ENCODE measurements around the gene SERINC2. TPM values are rescaled to one million over a fixed set of nuclear protein-coding genes. Genes with fewer than 3 reads are reported as not detected.
A peak's percentile ranks its signal among the peaks of the same experiment; 100 is the strongest.
"Not testable (repeated sequence)": the region's sequence is repeated elsewhere in the genome, so short reads cannot be mapped to it uniquely, and the experiment has no call there.

SERINC2 gene
- total RNA-seq, 2 experiments from 2014 or later = 0.16 TPM; not detected in 1

DNA sequence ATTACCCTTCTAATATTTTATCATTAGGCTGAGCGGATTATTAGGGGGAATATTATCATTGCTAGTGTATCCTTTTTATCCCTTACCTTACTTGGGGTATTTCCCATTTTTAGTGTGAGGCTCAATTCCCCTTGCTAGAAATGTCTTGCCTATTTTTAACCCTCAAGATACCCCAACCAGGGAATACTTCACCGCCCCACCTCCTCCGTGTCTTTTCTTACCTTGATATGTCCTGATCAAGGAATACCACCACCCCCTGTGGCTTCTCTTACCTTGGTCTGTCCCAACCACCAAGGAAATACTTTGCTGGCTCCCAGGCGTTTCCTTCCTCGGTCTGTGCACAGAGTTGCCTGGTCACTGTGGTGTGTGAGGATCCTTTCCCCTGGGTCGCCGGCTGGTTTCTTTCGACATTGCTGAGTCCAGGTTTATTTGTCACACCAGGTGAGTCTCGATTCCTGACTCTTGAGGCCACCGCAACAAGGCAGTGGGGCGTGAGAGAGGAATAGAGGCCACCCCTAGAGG lies 57.8 kb downstream of the SERINC2 start:
- Mint-ChIP-seq H3K9me3 (peaks cover 16% of the 10 kb centered on the region), H3K36me3 (ENCODE audit: low read depth) (no peaks in the 10 kb centered on the region), H3K4me3 (no peak overlapping the region), H3K4me1 (ENCODE audit: low read depth) (no peaks in the 10 kb centered on the region), H3K27ac (no peak overlapping the region), H3K27me3 (peaks cover 9% of the 10 kb centered on the region)
- ATAC-seq (no peak), DNase-seq (no peak)
- TF ChIP-seq, protein P1, sequence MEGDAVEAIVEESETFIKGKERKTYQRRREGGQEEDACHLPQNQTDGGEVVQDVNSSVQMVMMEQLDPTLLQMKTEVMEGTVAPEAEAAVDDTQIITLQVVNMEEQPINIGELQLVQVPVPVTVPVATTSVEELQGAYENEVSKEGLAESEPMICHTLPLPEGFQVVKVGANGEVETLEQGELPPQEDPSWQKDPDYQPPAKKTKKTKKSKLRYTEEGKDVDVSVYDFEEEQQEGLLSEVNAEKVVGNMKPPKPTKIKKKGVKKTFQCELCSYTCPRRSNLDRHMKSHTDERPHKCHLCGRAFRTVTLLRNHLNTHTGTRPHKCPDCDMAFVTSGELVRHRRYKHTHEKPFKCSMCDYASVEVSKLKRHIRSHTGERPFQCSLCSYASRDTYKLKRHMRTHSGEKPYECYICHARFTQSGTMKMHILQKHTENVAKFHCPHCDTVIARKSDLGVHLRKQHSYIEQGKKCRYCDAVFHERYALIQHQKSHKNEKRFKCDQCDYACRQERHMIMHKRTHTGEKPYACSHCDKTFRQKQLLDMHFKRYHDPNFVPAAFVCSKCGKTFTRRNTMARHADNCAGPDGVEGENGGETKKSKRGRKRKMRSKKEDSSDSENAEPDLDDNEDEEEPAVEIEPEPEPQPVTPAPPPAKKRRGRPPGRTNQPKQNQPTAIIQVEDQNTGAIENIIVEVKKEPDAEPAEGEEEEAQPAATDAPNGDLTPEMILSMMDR (IDR thresholded peaks at IDR 0.05) = no peak
- POLR2A ChIA-PET = no interaction called here
- intact Hi-C loops (cut with micrococcal nuclease) = no loop called here
- CTCF ChIA-PET = no interaction called here

DNA sequence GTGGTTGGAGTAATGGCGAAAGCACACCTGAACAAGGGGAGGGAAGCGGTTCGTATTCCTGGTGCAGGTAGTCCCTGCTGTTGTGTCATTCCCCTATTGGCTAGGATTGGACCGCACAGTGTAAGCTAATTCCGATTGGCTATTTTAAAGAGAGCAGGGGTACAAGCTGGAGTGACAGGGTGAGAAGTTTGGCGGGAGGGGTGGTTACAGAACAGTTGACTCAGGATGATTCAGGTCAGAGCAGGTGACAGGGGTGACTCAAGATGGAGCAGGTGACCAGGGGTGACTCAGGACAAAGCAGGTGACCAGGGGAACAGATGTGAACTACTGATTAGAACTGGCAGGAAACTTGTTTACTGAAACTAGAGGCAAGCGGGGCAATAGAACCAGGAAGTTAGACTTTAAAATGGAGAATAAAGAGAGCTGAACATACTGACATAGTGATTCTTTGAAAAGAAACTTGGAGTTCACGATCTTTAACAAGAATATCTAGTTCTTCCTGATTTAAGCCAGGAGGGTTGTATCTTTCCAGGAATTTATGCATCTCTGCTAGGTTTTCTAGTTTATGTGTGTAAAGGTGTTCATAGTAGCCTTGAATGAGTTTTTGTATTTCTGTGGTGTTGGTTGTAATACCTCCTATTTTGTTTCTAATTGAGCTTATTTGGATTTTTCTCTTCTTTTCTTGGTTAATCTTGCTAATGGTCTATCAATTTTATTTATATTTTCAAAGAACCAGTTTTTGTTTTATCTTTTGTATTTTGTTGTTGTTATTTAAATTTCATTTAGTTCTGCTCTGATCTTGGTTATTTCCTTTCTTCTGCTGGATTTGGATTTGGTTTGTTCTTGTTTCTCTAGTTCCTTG lies 58.7 kb downstream of the SERINC2 start:
- intact Hi-C loops (cut with micrococcal nuclease); H3K4me1 Mint-ChIP-seq (ENCODE audit: low read depth); H3K4me3 Mint-ChIP-seq; POLR2A ChIA-PET; H3K36me3 Mint-ChIP-seq (ENCODE audit: low read depth); H3K27ac Mint-ChIP-seq; H3K27me3 Mint-ChIP-seq: not testable (repeated sequence)
- peak; percentile 24 for ATAC-seq
- CTCF ChIA-PET = interaction anchor here (1.4 kb wide), 1 partner anchor 77 kb away, joined by 3 read pairs; no protein-coding TSS in a partner anchor
- DNase-seq = peak; percentile 39
- peaks cover 15% of the 10 kb centered on the region for H3K9me3 Mint-ChIP-seq

DNA sequence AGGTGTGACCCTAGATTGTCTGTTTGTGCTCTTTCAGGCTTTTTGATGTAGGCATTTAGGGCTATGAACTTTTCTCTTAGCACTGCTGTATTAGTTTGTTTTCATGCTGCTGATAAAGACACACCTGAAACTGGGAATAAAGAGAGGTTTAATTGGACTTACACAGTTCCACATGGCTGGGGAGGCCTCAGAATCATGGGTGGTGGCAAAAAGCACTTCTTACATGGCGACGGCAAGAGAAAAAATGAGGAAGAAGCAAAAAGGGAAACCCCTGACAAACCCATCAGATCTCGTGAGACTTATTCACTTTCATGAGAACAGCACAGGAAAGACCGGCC lies 59.3 kb downstream of the SERINC2 start:
- H3K27ac Mint-ChIP-seq; H3K4me1 Mint-ChIP-seq (ENCODE audit: low read depth); intact Hi-C loops (cut with micrococcal nuclease); POLR2A ChIA-PET; H3K36me3 Mint-ChIP-seq (ENCODE audit: low read depth); DNase-seq; H3K4me3 Mint-ChIP-seq; ATAC-seq: not testable (repeated sequence)
- Mint-ChIP-seq H3K27me3 (peaks cover 12% of the 10 kb centered on the region), H3K9me3 (peaks cover 11% of the 10 kb centered on the region)
- CTCF ChIA-PET = interaction anchor here (1.4 kb wide), 1 partner anchor 77 kb away, joined by 3 read pairs; no protein-coding TSS in a partner anchor

DNA sequence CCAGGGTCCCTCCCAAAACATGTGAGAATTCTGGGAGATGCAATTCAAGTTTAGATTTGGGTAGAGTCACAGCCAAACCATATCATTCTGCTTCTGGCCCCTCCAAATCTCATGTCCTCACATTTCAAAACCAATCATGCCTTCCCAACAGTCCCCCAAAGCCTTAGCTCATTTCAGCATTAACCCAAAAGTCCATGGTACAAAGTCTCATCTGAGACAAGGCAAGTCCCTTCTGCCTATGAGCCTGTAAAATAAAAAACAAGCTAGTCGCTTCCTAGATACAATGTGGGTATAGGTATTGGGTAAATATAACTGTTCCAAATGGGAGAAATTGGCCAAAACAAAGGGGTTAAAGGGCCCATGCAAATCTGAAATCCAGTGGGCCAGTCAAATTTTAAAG lies 59.7 kb downstream of the SERINC2 start:
- intact Hi-C loops (cut with micrococcal nuclease); POLR2A ChIA-PET; H3K27ac Mint-ChIP-seq; DNase-seq; H3K9me3 Mint-ChIP-seq; H3K4me3 Mint-ChIP-seq; H3K4me1 Mint-ChIP-seq (ENCODE audit: low read depth); H3K36me3 Mint-ChIP-seq (ENCODE audit: low read depth); ATAC-seq: not testable (repeated sequence)
- CTCF ChIA-PET = interaction anchor here (1.4 kb wide), 1 partner anchor 76 kb away, joined by 3 read pairs; no protein-coding TSS in a partner anchor
- peaks cover 14% of the 10 kb centered on the region for H3K27me3 Mint-ChIP-seq

DNA sequence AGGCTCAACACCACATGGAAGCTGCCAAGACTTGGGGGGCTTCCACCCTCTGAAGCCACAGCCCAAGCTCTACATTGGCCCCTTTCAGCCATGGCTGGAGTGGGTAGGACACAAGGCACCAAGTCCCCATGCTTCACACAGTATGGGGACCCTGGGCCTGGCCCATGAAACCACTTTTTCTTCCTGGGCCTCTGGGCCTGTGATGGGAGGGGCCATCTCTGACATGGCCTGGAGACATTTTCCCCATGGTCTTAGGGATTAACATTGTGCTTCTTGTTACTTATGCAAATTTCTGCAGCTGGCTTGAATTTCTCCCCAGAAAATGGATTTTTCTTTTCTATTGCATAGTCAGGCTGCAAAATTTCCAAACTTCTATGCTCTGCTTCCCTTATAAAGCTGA lies 60.5 kb downstream of the SERINC2 start:
- ATAC-seq; intact Hi-C loops (cut with micrococcal nuclease); H3K4me1 Mint-ChIP-seq (ENCODE audit: low read depth); H3K9me3 Mint-ChIP-seq; CTCF ChIA-PET; H3K4me3 Mint-ChIP-seq; DNase-seq; H3K36me3 Mint-ChIP-seq (ENCODE audit: low read depth); POLR2A ChIA-PET; H3K27ac Mint-ChIP-seq: not testable (repeated sequence)
- H3K27me3 Mint-ChIP-seq = peaks cover 19% of the 10 kb centered on the region

DNA sequence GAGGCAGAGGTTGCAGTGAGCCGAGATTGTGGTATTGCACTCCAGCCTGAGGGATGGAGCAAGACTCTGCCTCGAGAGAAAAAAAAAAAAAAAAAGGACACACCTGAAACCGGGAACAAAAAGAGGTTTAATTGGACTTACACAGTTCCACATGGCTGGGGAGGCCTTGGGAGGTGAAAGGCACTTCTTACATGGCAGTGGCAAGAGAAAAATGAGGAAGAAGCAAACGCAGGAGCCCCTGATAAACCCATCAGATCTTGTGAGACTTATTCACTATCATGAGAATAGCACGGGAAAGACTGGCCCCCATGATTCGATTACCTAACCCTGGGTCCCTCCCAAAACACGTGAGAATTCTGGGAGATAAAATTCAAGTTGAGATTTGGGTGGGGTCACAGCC lies 61.6 kb downstream of the SERINC2 start:
- CTCF ChIA-PET; H3K4me1 Mint-ChIP-seq (ENCODE audit: low read depth): not testable (repeated sequence)

DNA sequence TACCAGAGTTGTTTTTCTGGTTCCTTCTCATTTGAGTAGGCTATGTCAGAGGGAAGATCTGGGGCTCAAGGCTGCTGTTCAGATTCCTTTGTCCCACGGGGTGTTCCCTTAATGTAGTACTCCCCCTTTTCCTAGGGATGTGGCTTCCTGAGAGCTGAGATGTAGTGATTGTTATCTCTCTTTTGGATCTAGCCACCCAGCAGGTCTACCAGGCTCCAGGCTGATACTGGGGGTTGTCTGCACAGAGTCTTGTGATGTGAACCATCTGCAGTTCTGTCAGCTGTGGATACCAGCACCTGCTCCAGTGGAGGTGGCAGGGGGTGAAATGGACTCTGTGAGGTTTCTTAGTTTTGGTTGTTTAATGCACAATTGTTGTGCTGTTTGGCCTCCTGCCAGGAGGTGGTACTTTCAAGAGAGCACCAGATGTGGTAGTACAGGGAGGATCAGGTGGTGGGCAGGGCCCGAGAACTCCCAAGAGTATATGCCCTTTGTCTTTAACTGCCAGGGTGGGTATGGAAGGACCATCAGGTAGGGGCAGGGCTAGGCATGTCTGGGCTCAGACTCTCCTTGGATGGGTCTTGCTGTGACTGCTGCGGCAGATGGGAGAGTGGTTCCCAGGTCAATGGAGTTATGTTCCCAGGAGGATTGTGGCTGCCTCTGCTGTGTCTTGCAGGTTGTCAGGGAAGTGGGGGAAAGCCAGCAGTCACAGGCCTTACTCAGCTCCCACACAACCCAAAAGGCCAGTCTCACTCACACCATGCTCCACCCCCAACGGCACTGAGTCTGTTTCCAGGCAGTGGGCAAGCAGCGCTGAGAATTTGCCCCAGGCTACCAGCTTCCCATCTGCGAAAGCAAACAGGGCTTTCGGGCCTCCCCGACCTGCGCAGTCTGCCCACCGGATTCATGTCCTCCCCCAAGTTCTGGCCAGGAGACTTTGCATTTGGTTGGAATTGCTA lies 64.2 kb downstream of the SERINC2 start:
- no peak overlapping the region for H3K27ac Mint-ChIP-seq
- POLR2A ChIA-PET = no interaction called here
- CTCF ChIA-PET = no interaction called here
- TF ChIP-seq, protein P1 (IDR thresholded peaks at IDR 0.05) = no peak
- no peak for ATAC-seq
- peaks cover 2% of the 10 kb centered on the region for H3K9me3 Mint-ChIP-seq
- DNase-seq = no peak
- peaks cover 16% of the 10 kb centered on the region for H3K27me3 Mint-ChIP-seq
- H3K36me3 Mint-ChIP-seq (ENCODE audit: low read depth) = no peaks in the 10 kb centered on the region
- H3K4me1 Mint-ChIP-seq (ENCODE audit: low read depth) = no peaks in the 10 kb centered on the region
- intact Hi-C loops (cut with micrococcal nuclease) = no loop called here
- no peak overlapping the region for H3K4me3 Mint-ChIP-seq

More for the DNA sequence above, 61.6 kb downstream of the SERINC2 start:
- ATAC-seq; H3K36me3 Mint-ChIP-seq (ENCODE audit: low read depth); H3K4me3 Mint-ChIP-seq; H3K9me3 Mint-ChIP-seq; H3K27ac Mint-ChIP-seq; POLR2A ChIA-PET; DNase-seq; intact Hi-C loops (cut with micrococcal nuclease): not testable (repeated sequence)
- peaks cover 19% of the 10 kb centered on the region for H3K27me3 Mint-ChIP-seq

Data from activated CD8-positive, alpha-beta T cell treated with anti-CD3 and anti-CD28 coated beads for 36 hours (primary cell).